IMR-90 (cell line): ENCODE measurements around the gene FASTKD1. TPM values are rescaled to one million over a fixed set of nuclear protein-coding genes. Genes with fewer than 3 reads are reported as not detected.

Experiments used
- ATAC-seq: fragments of 200-7000 bp; cut with Tn5 transposase; 2 replicates; pipeline ENCODE4 v1.9.1; 2020; ENCODE audit warnings: low read depth, mild to moderate bottlenecking, moderate library complexity
- BruUV-seq: library from RNA; stranded (reverse); fragments of 400-500 nt; replicated peaks from 2 replicates; lab custom pipeline; 2021; lab: Mats Ljungman, UMichigan
- CTCF ChIA-PET: fragments of 300-600 bp; formaldehyde crosslinking; extraction: SDS; loops from one replicate; lab custom pipeline; 2021; ENCODE audit warnings: antibody characterized with exemption; lab: Yijun Ruan, JAX
- POLR2A ChIA-PET: fragments of 300-600 bp; sonication (Branson Sonifier 250); formaldehyde crosslinking; loops from one replicate; lab custom pipeline; 2022; ENCODE audit warnings: antibody characterized with exemption; ENCODE audit not compliant: unreplicated experiment; lab: Charles Lee
- DNase-seq: peaks from one replicate; pipeline ENCODE4 v3.0.0; 2013
- H2AFZ ChIP-seq: replicated peaks from 2 replicates; pipeline ENCODE3; 2013; ENCODE audit warnings: low read length, mild to moderate bottlenecking; ENCODE audit not compliant: poor library complexity
- H2AK5ac ChIP-seq: 2 replicates; pipeline ENCODE4 v1.6.1; 2013; ENCODE audit warnings: low read depth, low read length, inconsistent platforms
- H2AK9ac ChIP-seq: replicated peaks from 2 replicates; pipeline ENCODE3; 2013; ENCODE audit warnings: mild to moderate bottlenecking, low read depth, low read length, moderate library complexity; ENCODE audit not compliant: poor library complexity
- H2BK120ac ChIP-seq: 2 replicates; pipeline ENCODE4 v1.6.1; 2013; ENCODE audit warnings: low read depth, low read length, inconsistent platforms
- H2BK15ac ChIP-seq: 3 replicates; pipeline ENCODE4 v1.6.1; 2013; ENCODE audit warnings: low read depth, low read length, inconsistent platforms
- H2BK20ac ChIP-seq: 2 replicates; pipeline ENCODE4 v1.6.1; 2013; ENCODE audit warnings: low read depth, mild to moderate bottlenecking, inconsistent platforms, low read length, moderate library complexity
- H2BK5ac ChIP-seq: 2 replicates; pipeline ENCODE4 v1.6.1; 2013; ENCODE audit warnings: mild to moderate bottlenecking, low read depth, low read length, inconsistent platforms; ENCODE audit not compliant: poor library complexity, severe bottlenecking
- H3K14ac ChIP-seq: replicated peaks from 2 replicates; pipeline ENCODE4 v1.6.1; 2013; ENCODE audit warnings: low read depth, low read length, inconsistent platforms
- H3K18ac ChIP-seq: 2 replicates; pipeline ENCODE4 v1.6.1; 2013; ENCODE audit warnings: low read depth, low read length, control low read depth
- H3K23ac ChIP-seq: 2 replicates; pipeline ENCODE4 v1.6.1; 2013; ENCODE audit warnings: low read depth, low read length, inconsistent platforms
- H3K27ac ChIP-seq: 2 replicates; pipeline ENCODE4 v1.5.1; 2013; ENCODE audit warnings: mild to moderate bottlenecking, control low read depth, low read length; ENCODE audit not compliant: insufficient read depth
- H3K27me3 ChIP-seq: 2 replicates; pipeline ENCODE4 v1.6.1; 2013; ENCODE audit warnings: low read length; ENCODE audit not compliant: control insufficient read depth, insufficient read depth
- H3K36me3 ChIP-seq: 2 replicates; pipeline ENCODE4 v1.6.1; 2013; ENCODE audit warnings: low read length, mixed read lengths; ENCODE audit not compliant: control insufficient read depth, insufficient read depth
- H3K4ac ChIP-seq: 2 replicates; pipeline ENCODE4 v1.6.1; 2013; ENCODE audit warnings: low read depth, low read length, inconsistent platforms
- H3K4me1 ChIP-seq: 2 replicates; pipeline ENCODE4 v1.6.1; 2013; ENCODE audit warnings: low read length, mixed read lengths; ENCODE audit not compliant: control insufficient read depth, insufficient read depth
- H3K4me2 ChIP-seq: 2 replicates; pipeline ENCODE4 v1.6.1; 2013; ENCODE audit warnings: low read depth, mild to moderate bottlenecking, control low read depth, low read length, moderate library complexity
- H3K4me3 ChIP-seq: 2 replicates; pipeline ENCODE4 v1.5.1; 2013; ENCODE audit warnings: low read depth, mild to moderate bottlenecking, control low read depth, low read length, moderate library complexity; ENCODE audit not compliant: insufficient read depth
- H3K56ac ChIP-seq: 2 replicates; pipeline ENCODE4 v1.6.1; 2013; ENCODE audit warnings: low read length, inconsistent platforms; ENCODE audit not compliant: insufficient read depth; ENCODE audit errors: extremely low read depth
- H3K79me1 ChIP-seq, 2 experiments: 2 replicates each; pipeline ENCODE4 v1.6.1; 2013; ENCODE audit warnings: low read length in 2 of 2, inconsistent platforms in 1 of 2, low read depth in 1 of 2
- H3K9ac ChIP-seq: 2 replicates; pipeline ENCODE4 v1.6.1; 2013; ENCODE audit warnings: low read depth, low read length, control low read depth
- H3K9me1 ChIP-seq: 2 replicates; pipeline ENCODE4 v1.6.1; 2013; ENCODE audit warnings: low read length, inconsistent platforms; ENCODE audit not compliant: insufficient read depth
- H3K9me3 ChIP-seq: 2 replicates; pipeline ENCODE4 v1.6.1; 2013; ENCODE audit warnings: low read length; ENCODE audit not compliant: control insufficient read depth, insufficient read depth
- H4K20me1 ChIP-seq: 2 replicates; pipeline ENCODE4 v1.6.1; 2013; ENCODE audit warnings: low read length, inconsistent platforms; ENCODE audit not compliant: insufficient read depth
- H4K5ac ChIP-seq: 2 replicates; pipeline ENCODE4 v1.6.1; 2013; ENCODE audit warnings: mild to moderate bottlenecking, low read depth, low read length, control low read depth
- H4K8ac ChIP-seq, 2 experiments: 2 replicates each; pipeline ENCODE4 v1.6.1; 2013; ENCODE audit warnings: low read depth in 2 of 2, low read length in 2 of 2, control low read depth in 1 of 2, inconsistent platforms in 1 of 2
- H4K91ac ChIP-seq: 2 replicates; pipeline ENCODE4 v1.6.1; 2013; ENCODE audit warnings: low read depth, low read length, inconsistent platforms; ENCODE audit not compliant: insufficient read depth
- CEBPB ChIP-seq: IDR thresholded peaks from 2 replicates; pipeline ENCODE4 v1.6.1; 2012; ENCODE audit warnings: low read depth, low read length, improper control_type of control experiment
- ELK1 ChIP-seq: fragments of 150-350 bp; IDR thresholded peaks from 2 replicates; pipeline ENCODE4 v1.6.1; 2016; ENCODE audit warnings: low read depth, mild to moderate bottlenecking, low read length, moderate library complexity, borderline replicate concordance
- NFE2L2 ChIP-seq: fragments of 150-350 bp; IDR thresholded peaks from 2 replicates; pipeline ENCODE4 v1.6.1; 2016; ENCODE audit warnings: low read depth, mild to moderate bottlenecking, low read length
- POLR2A ChIP-seq: IDR thresholded peaks from 2 replicates; pipeline ENCODE4 v1.6.1; 2012; ENCODE audit warnings: mild to moderate bottlenecking, low read depth, low read length
- RAD21 ChIP-seq: IDR thresholded peaks from 2 replicates; pipeline ENCODE4 v1.6.1; 2012; ENCODE audit warnings: low read length, improper control_type of control experiment
- RCOR1 ChIP-seq: IDR thresholded peaks from 2 replicates; pipeline ENCODE4 v1.6.1; 2012; ENCODE audit warnings: mild to moderate bottlenecking, low read length, improper control_type of control experiment; ENCODE audit not compliant: insufficient replicate concordance
- USF2 ChIP-seq: fragments of 150-350 bp; IDR thresholded peaks from 2 replicates; pipeline ENCODE4 v1.6.1; 2017; ENCODE audit warnings: mild to moderate bottlenecking, antibody characterized with exemption, low read length, low read depth
- WGBS, 2 experiments: methylation state at CpG; one replicate each; pipeline versions ENCODE4 v1.1.5 to v1.1.7; 2013; ENCODE audit warnings: missing lambda C conversion rate in 2 of 2; ENCODE audit not compliant: insufficient read length in 1 of 2; ENCODE audit errors: extremely low coverage in 2 of 2; 5-methylcytosine and 5-hydroxymethylcytosine counted together
- dilution Hi-C: fragments of 300-500 bp; cut with HindIII; formaldehyde crosslinking; loops from one replicate; pipeline ENCODE4 v1.14.3; 2018; ENCODE audit warnings: low sequenced_read_pairs; ENCODE audit not compliant: unreplicated experiment
- in situ Hi-C: fragments of 300-500 bp; cut with MboI; formaldehyde crosslinking; loops from 3 replicates; pipeline ENCODE4 v1.14.3; 2019; ENCODE audit warnings: low sequenced_read_pairs, inconsistent platforms, mixed read lengths
- intact Hi-C: fragments of 100-400 bp; cut with micrococcal nuclease; formaldehyde crosslinking; loops from 2 replicates; pipeline ENCODE4 v1.10.0; 2022
- polyA plus RNA-seq, 3 experiments: library from polyadenylated mRNA; depleted of rRNA; stranded (reverse); fragments of >200 nt; gene quantifications; 2 replicates each; pipeline ENCODE4 v1.2.3, GENCODE V29; 2012; ENCODE audit warnings: low replicate concordance in 1 of 3
- total RNA-seq: library from RNA; depleted of rRNA; stranded (reverse); fragments of >200 nt; gene quantifications from 2 replicates; pipeline ENCODE4 v1.2.3, GENCODE V29; 2012; rRNA removed

The FASTKD1 gene
- total and polyA plus RNA-seq, 2 of the 4 experiments (the other 2 are of a cell fraction), result 11.4 to 11.5 TPM

GRCh38 chr2:169480079-169480465, 93.6 kb downstream of the FASTKD1 start:
- peak overlapping the region; percentile 70 for H3K23ac ChIP-seq
- peaks cover 8% of the 10 kb centered on the region for H3K4me1 ChIP-seq
- dilution Hi-C loops, result no loop called here
- H3K4me3 ChIP-seq, result peak overlapping the region; percentile 60
- peak overlapping the region; percentile 98 for H3K4me2 ChIP-seq
- no peak overlapping the region for H2BK20ac ChIP-seq
- peak overlapping the region; percentile 58; the same call in 1 of the 2 replicates for H4K5ac ChIP-seq
- H2BK120ac ChIP-seq, result 0 out of 2 replicates have a peak overlapping the region, but pooled peaks have one; percentile 82
- in situ Hi-C loops, result no loop called here
- H2BK15ac ChIP-seq, result no peak overlapping the region
- H4K8ac ChIP-seq, result peak overlapping the region; percentile 84 to 91; a peak in 3 of 4 replicates
- ChIA-PET POLR2A (interaction anchor here (0.6 kb wide), 1 partner anchor 14 kb away, joined by 3 read pairs; no protein-coding TSS in a partner anchor), CTCF (interaction anchor here (0.6 to 2.0 kb wide), 5 partner anchors 9 to 89 kb away, joined by 4 to 8 read pairs (median 4); no protein-coding TSS in a partner anchor)
- no peaks in the 10 kb centered on the region for H3K9me3 ChIP-seq
- H3K9me1 ChIP-seq, result 0 out of 2 replicates have a peak, but pooled peaks cover 8% of the 10 kb centered on the region
- H2BK5ac ChIP-seq, result peak overlapping the region; percentile 7
- no peak overlapping the region; the same call in 1 of the 2 replicates for H4K91ac ChIP-seq
- peak overlapping the region; percentile 40; the same call in 1 of the 2 replicates for H3K18ac ChIP-seq
- TF ChIP-seq ELK1 (no peak), RCOR1 (no peak), RAD21 (no peak), USF2 (no peak), POLR2A (no peak), NFE2L2 (no peak), CEBPB (no peak)
- BruUV-seq, result no TSS peak
- peak overlapping the region; percentile 10 for H3K4ac ChIP-seq
- intact Hi-C loops, result no loop called here
- WGBS, 2 experiments, result no CpG with 5 or more reads among the region's 9 CpGs
- no peak overlapping the region for H2AK5ac ChIP-seq
- ATAC-seq (no peak), DNase-seq (peak; percentile 10)
- no peak overlapping the region for H2AK9ac ChIP-seq
- no peaks in the 10 kb centered on the region for H3K27me3 ChIP-seq
- H3K79me1 ChIP-seq, result peaks cover 0 to 14% of the 10 kb centered on the region in 2 experiments; a peak in 2 of 4 replicates
- H3K9ac ChIP-seq, result peak overlapping the region; percentile 68
- peak overlapping the region; percentile 21 for H3K27ac ChIP-seq
- H4K20me1 ChIP-seq, result no peaks in the 10 kb centered on the region
- H3K36me3 ChIP-seq, result 0 out of 2 replicates have a peak, but pooled peaks cover 1% of the 10 kb centered on the region
- H2AFZ ChIP-seq, result peak overlapping the region; percentile 97
- peak overlapping the region; percentile 94; the same call in 1 of the 2 replicates for H3K14ac ChIP-seq
- peak overlapping the region; percentile 70; the same call in 1 of the 2 replicates for H3K56ac ChIP-seq

Other genes starting within 250 kb of the FASTKD1 start
- not detected in 2 replicates for gene LRP2, start 211.3 kb downstream of the FASTKD1 start, total RNA-seq
- not detected in 2 replicates for gene LRP2, start 211.3 kb downstream of the FASTKD1 start, polyA plus RNA-seq (2012; rRNA removed)
- 1.4 and 1.9 TPM in 2 replicates for gene BBS5, start 94.4 kb downstream of the FASTKD1 start, total RNA-seq
- 4.1 and 4.4 TPM in 2 replicates for gene BBS5, start 94.4 kb downstream of the FASTKD1 start, polyA plus RNA-seq (2012; rRNA removed)
- 0.18 and 0.28 TPM in 2 replicates for gene KLHL41, start 64.2 kb downstream of the FASTKD1 start, total RNA-seq
- gene KLHL41, start 64.2 kb downstream of the FASTKD1 start, polyA plus RNA-seq (2012; rRNA removed), result 0.10 TPM in 2 replicates
- 10.4 and 30.8 TPM in 2 replicates for gene PPIG, start 10.5 kb upstream of the FASTKD1 start, total RNA-seq
- 16.7 TPM in 2 replicates for gene PPIG, start 10.5 kb upstream of the FASTKD1 start, polyA plus RNA-seq (2012; rRNA removed)
- gene CFAP210, start 120.5 kb upstream of the FASTKD1 start, total RNA-seq, result not detected in 2 replicates
- not detected in 2 replicates for gene CFAP210, start 120.5 kb upstream of the FASTKD1 start, polyA plus RNA-seq (2012; rRNA removed)
- gene PHOSPHO2, start 120.6 kb upstream of the FASTKD1 start, total RNA-seq, result 0.54 and 0.56 TPM in 2 replicates
- gene PHOSPHO2, start 120.6 kb upstream of the FASTKD1 start, polyA plus RNA-seq (2012; rRNA removed), result 0.46 and 0.48 TPM in 2 replicates
- 6.3 and 6.4 TPM in 2 replicates for gene KLHL23, start 160.0 kb upstream of the FASTKD1 start, total RNA-seq
- gene KLHL23, start 160.0 kb upstream of the FASTKD1 start, polyA plus RNA-seq (2012; rRNA removed), result 2.1 and 2.6 TPM in 2 replicates
- 41.2 and 137 TPM in 2 replicates for gene SSB, start 225.0 kb upstream of the FASTKD1 start, total RNA-seq
- 65.5 and 75.5 TPM in 2 replicates for gene SSB, start 225.0 kb upstream of the FASTKD1 start, polyA plus RNA-seq (2012; rRNA removed)